OCI-LY3 (cell line): ENCODE data around the gene HADH.

Source experiments
- CTCF ChIP-seq: fragments of 200-600, 300-600 bp; sonication (generic); IDR thresholded peaks from 2 replicates; pipeline ENCODE4 v1.5.1; 2014; ENCODE audit warnings: antibody characterized with exemption, low read length, low read depth
- EZH2phosphoT487 ChIP-seq: fragments of 200-600 bp; shearing (Covaris generic); IDR thresholded peaks from 2 replicates; pipeline ENCODE4 v1.6.1; 2018; ENCODE audit warnings: antibody characterized with exemption, mixed run types, low read depth

DNA sequence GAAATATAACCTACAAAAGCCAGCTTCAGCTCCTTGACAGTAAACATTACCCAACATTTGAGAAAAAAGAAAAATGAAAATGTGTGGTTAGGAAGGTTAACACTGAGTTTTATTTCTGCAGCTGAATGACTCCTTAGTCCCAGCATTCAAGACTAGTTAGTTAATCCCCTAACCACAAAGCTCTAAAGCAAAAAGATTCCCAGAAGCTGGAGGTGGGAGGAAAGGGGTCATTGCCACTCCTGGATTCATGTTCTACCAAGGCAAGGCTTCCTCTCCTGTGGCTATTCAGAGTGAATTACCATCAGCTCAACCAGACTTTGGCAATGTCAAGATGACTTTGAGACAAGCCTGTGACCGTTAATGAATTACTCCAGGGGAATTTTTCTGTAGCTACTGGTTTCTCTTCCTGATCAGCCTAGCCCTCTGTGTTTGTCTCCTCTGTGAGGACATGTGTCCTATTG, 63.6 kb downstream of the HADH start:
- 0 out of 2 replicates have a peak, but pooled peaks have one; percentile 0 for TF ChIP-seq CTCF
- TF ChIP-seq EZH2phosphoT487 = no peak
